CD1c-positive myeloid dendritic cell (primary cell): ENCODE measurements around the gene RP9.
"Not testable (repeated sequence)": the region's sequence is repeated elsewhere in the genome, so short reads cannot be mapped to it uniquely, and the experiment has no call there.

Source experiments
- DNase-seq: peaks from one replicate; pipeline ENCODE4 v3.0.0-alpha.2; 2016; ENCODE audit errors: extremely low spot score

The RP9 gene

GRCh38 chr7:33101906-33102305 lies 7.3 kb downstream of the RP9 start:
- DNase-seq: no peak

GRCh38 chr7:33100770-33101169 lies 8.4 kb downstream of the RP9 start:
- no peak for DNase-seq

GRCh38 chr7:33099154-33099940 lies 9.9 kb downstream of the RP9 start:
- no peak for DNase-seq

GRCh38 chr7:33094745-33095275 lies 14.4 kb downstream of the RP9 start:
- DNase-seq: not testable (repeated sequence)

GRCh38 chr7:33093266-33093665 lies 15.9 kb downstream of the RP9 start:
- DNase-seq: no peak

GRCh38 chr7:33091641-33092191 lies 17.5 kb downstream of the RP9 start:
- no peak for DNase-seq

GRCh38 chr7:33091111-33091531 lies 18.1 kb downstream of the RP9 start:
- DNase-seq: no peak

GRCh38 chr7:33089142-33089541 lies 20.1 kb downstream of the RP9 start:
- no peak for DNase-seq

- DNase-seq: no peak
These were observed 21.3 kb downstream of the RP9 start for GRCh38 chr7:33087858-33088257.

GRCh38 chr7:33087356-33087755 lies 21.8 kb downstream of the RP9 start:
- DNase-seq: no peak

- DNase-seq: no peak
These were observed 29.2 kb downstream of the RP9 start for GRCh38 chr7:33079763-33080690.

GRCh38 chr7:33079096-33079495 lies 30.1 kb downstream of the RP9 start:
- no peak for DNase-seq

GRCh38 chr7:33076737-33077136 lies 32.5 kb downstream of the RP9 start:
- DNase-seq: no peak

- DNase-seq: no peak
These were observed 33.2 kb downstream of the RP9 start for GRCh38 chr7:33075818-33076518.

- DNase-seq: no peak
These were observed 36.0 kb downstream of the RP9 start for GRCh38 chr7:33073243-33073642.

GRCh38 chr7:33072471-33072870 lies 36.7 kb downstream of the RP9 start:
- no peak for DNase-seq

GRCh38 chr7:33070831-33071230 lies 38.4 kb downstream of the RP9 start:
- DNase-seq: no peak

GRCh38 chr7:33070277-33070676 lies 38.9 kb downstream of the RP9 start:
- no peak for DNase-seq

- no peak for DNase-seq
These were observed 41.3 kb downstream of the RP9 start for GRCh38 chr7:33067921-33068320.

- DNase-seq: no peak
These were observed 42.4 kb downstream of the RP9 start for GRCh38 chr7:33066771-33067170.

- no peak for DNase-seq
These were observed 43.2 kb downstream of the RP9 start for GRCh38 chr7:33065981-33066380.
